H9 (cell line): ENCODE results near the gene SIN3A. TPM values are rescaled to one million over a fixed set of nuclear protein-coding genes. Genes with fewer than 3 reads are reported as not detected.

ENCODE experiments used
- DNase-seq: peaks from one replicate; pipeline ENCODE4 v3.0.0-alpha.2; 2017
- H2AFZ ChIP-seq: one replicate; pipeline ENCODE4 v1.6.1; 2013; ENCODE audit warnings: mild to moderate bottlenecking, low read length, control low read depth, moderate library complexity
- H2AK5ac ChIP-seq: 2 replicates; pipeline ENCODE4 v1.6.1; 2013; ENCODE audit warnings: low read length, control low read depth, mixed read lengths; ENCODE audit not compliant: insufficient read length
- H2BK120ac ChIP-seq: one replicate; pipeline ENCODE4 v1.6.1; 2013; ENCODE audit warnings: low read depth, mild to moderate bottlenecking, low read length, control low read depth, inconsistent platforms; ENCODE audit not compliant: poor library complexity, severe bottlenecking
- H2BK12ac ChIP-seq: 2 replicates; pipeline ENCODE4 v1.6.1; 2013; ENCODE audit warnings: low read length, control low read depth, mixed read lengths, low read depth; ENCODE audit not compliant: insufficient read length
- H2BK15ac ChIP-seq: 2 replicates; pipeline ENCODE4 v1.6.1; 2013; ENCODE audit warnings: low read depth, low read length, control low read depth
- H2BK20ac ChIP-seq: one replicate; pipeline ENCODE4 v1.6.1; 2013; ENCODE audit warnings: low read depth, mild to moderate bottlenecking, low read length, control low read depth, inconsistent platforms; ENCODE audit not compliant: poor library complexity, severe bottlenecking
- H2BK5ac ChIP-seq: 2 replicates; pipeline ENCODE4 v1.6.1; 2013; ENCODE audit warnings: low read length, control low read depth, mixed read lengths; ENCODE audit not compliant: insufficient read length
- H3K14ac ChIP-seq: 2 replicates; pipeline ENCODE4 v1.6.1; 2013; ENCODE audit warnings: low read length, control low read depth; ENCODE audit not compliant: insufficient read depth
- H3K18ac ChIP-seq: 2 replicates; pipeline ENCODE4 v1.6.1; 2013; ENCODE audit warnings: low read depth, mild to moderate bottlenecking, mixed read lengths, low read length, control low read depth; ENCODE audit not compliant: insufficient read length
- H3K23ac ChIP-seq: 2 replicates; pipeline ENCODE4 v1.6.1; 2013; ENCODE audit warnings: low read length, control low read depth, mixed read lengths, low read depth; ENCODE audit not compliant: insufficient read length
- H3K23me2 ChIP-seq: 2 replicates; pipeline ENCODE4 v1.6.1; 2013; ENCODE audit warnings: low read depth, mild to moderate bottlenecking, mixed read lengths, low read length, control low read depth; ENCODE audit not compliant: insufficient read length, poor library complexity, severe bottlenecking
- H3K27ac ChIP-seq: 2 replicates; pipeline ENCODE4 v1.5.1; 2013; ENCODE audit warnings: low read length, control low read depth, mixed read lengths, low read depth; ENCODE audit not compliant: insufficient read length
- H3K27me3 ChIP-seq: 2 replicates; pipeline ENCODE4 v1.6.1; 2013; ENCODE audit warnings: low read length, control low read depth, inconsistent platforms; ENCODE audit not compliant: insufficient read depth
- H3K4ac ChIP-seq: 2 replicates; pipeline ENCODE4 v1.6.1; 2013; ENCODE audit warnings: low read depth, mild to moderate bottlenecking, control low read depth, inconsistent platforms, low read length, moderate library complexity
- H3K4me1 ChIP-seq: 2 replicates; pipeline ENCODE4 v1.6.1; 2013; ENCODE audit warnings: low read length, control low read depth, inconsistent platforms; ENCODE audit not compliant: insufficient read depth
- H3K4me2 ChIP-seq: 2 replicates; pipeline ENCODE4 v1.6.1; 2013; ENCODE audit warnings: low read length, control low read depth, mixed read lengths; ENCODE audit not compliant: insufficient read length, insufficient read depth
- H3K56ac ChIP-seq: 2 replicates; pipeline ENCODE4 v1.6.1; 2013; ENCODE audit warnings: low read depth, mild to moderate bottlenecking, mixed read lengths, low read length, control low read depth; ENCODE audit not compliant: insufficient read length
- H3K79me1 ChIP-seq: 2 replicates; pipeline ENCODE4 v1.6.1; 2013; ENCODE audit warnings: low read depth, mild to moderate bottlenecking, moderate library complexity, low read length, control low read depth, inconsistent platforms; ENCODE audit not compliant: insufficient read depth, poor library complexity, severe bottlenecking
- H3K79me2 ChIP-seq: 2 replicates; pipeline ENCODE4 v1.6.1; 2013; ENCODE audit warnings: low read length, control low read depth, inconsistent platforms; ENCODE audit not compliant: insufficient read depth
- H3K9ac ChIP-seq: 2 replicates; pipeline ENCODE4 v1.6.1; 2013; ENCODE audit warnings: low read length, control low read depth, mixed read lengths; ENCODE audit not compliant: insufficient read length; ENCODE audit errors: extremely low read depth
- H3K9me3 ChIP-seq: one replicate; pipeline ENCODE4 v1.6.1; 2013; ENCODE audit warnings: low read depth, low read length, inconsistent platforms; ENCODE audit not compliant: control insufficient read depth
- H3T11ph ChIP-seq: one replicate; pipeline ENCODE4 v1.6.1; 2013; ENCODE audit warnings: mild to moderate bottlenecking, low read length, control low read depth, inconsistent platforms
- H4K20me1 ChIP-seq: one replicate; pipeline ENCODE4 v1.6.1; 2013; ENCODE audit not compliant: control insufficient read depth, insufficient read length, insufficient read depth
- H4K5ac ChIP-seq: 2 replicates; pipeline ENCODE4 v1.6.1; 2013; ENCODE audit warnings: low read depth, mild to moderate bottlenecking, mixed read lengths, low read length, control low read depth; ENCODE audit not compliant: insufficient read length
- H4K8ac ChIP-seq: replicated peaks from 2 replicates; pipeline ENCODE4 v1.6.1; 2013; ENCODE audit warnings: low read length, control low read depth, mixed read lengths, low read depth; ENCODE audit not compliant: insufficient read length
- H4K91ac ChIP-seq: 2 replicates; pipeline ENCODE4 v1.6.1; 2013; ENCODE audit warnings: low read depth, mild to moderate bottlenecking, moderate library complexity, mixed read lengths, low read length, control low read depth; ENCODE audit not compliant: insufficient read length
- H3K27ac Mint-ChIP-seq, 3 experiments: 2 replicates in 2 of 3; 3 replicates in 1 of 3; pipeline ENCODE4 v1.8.0; 2020 to 2021; ENCODE audit warnings: mixed read lengths in 3 of 3, mild to moderate bottlenecking in 1 of 3, moderate library complexity in 1 of 3
- H3K27me3 Mint-ChIP-seq: 2 replicates; pipeline ENCODE4 v1.8.0; 2021; ENCODE audit warnings: low read depth, mild to moderate bottlenecking, moderate library complexity, mixed read lengths
- H3K36me3 Mint-ChIP-seq, 3 experiments: 2 replicates in 2 of 3; 3 replicates in 1 of 3; pipeline ENCODE4 v1.8.0; 2020 to 2021; ENCODE audit warnings: low read depth in 3 of 3, mixed read lengths in 3 of 3; ENCODE audit not compliant: insufficient read depth in 1 of 3
- H3K4me1 Mint-ChIP-seq, 2 experiments: 2 replicates each; pipeline ENCODE4 v1.8.0; 2020; ENCODE audit warnings: mixed read lengths in 2 of 2
- H3K4me3 Mint-ChIP-seq, 2 experiments: 2 replicates in 1 of 2; 3 replicates in 1 of 2; pipeline ENCODE4 v1.8.0; 2020 to 2021; ENCODE audit warnings: mild to moderate bottlenecking in 2 of 2, mixed read lengths in 2 of 2, moderate library complexity in 1 of 2
- H3K9me3 Mint-ChIP-seq, 2 experiments: 2 replicates in 1 of 2; 3 replicates in 1 of 2; pipeline ENCODE4 v1.8.0; 2020; ENCODE audit warnings: mild to moderate bottlenecking in 2 of 2, mixed read lengths in 2 of 2, moderate library complexity in 1 of 2
- WGBS: extraction: QIAGEN DNeasy Blood & Tissue Kit; methylation state at CpG from one replicate; pipeline ENCODE4 v1.1.7; 2013; ENCODE audit warnings: missing lambda C conversion rate, low lambda C conversion rate, mixed read lengths; ENCODE audit not compliant: insufficient read length; ENCODE audit errors: extremely low coverage; 5-methylcytosine and 5-hydroxymethylcytosine counted together
- total RNA-seq: library from RNA; stranded (reverse); gene quantifications from 2 replicates; pipeline ENCODE4 v1.2.1, GENCODE V29; 2021
- TF ChIP-seq, protein P1 (sequence below): fragments of 200-600 bp; sonication (generic); conservative IDR thresholded peaks from 3 replicates; pipeline ENCODE4 v1.8.0; 2021; ENCODE audit warnings: antibody characterized with exemption, mild to moderate bottlenecking

The SIN3A gene
- total RNA-seq, 1 experiment from 2014 or later: 102 TPM

DNA sequence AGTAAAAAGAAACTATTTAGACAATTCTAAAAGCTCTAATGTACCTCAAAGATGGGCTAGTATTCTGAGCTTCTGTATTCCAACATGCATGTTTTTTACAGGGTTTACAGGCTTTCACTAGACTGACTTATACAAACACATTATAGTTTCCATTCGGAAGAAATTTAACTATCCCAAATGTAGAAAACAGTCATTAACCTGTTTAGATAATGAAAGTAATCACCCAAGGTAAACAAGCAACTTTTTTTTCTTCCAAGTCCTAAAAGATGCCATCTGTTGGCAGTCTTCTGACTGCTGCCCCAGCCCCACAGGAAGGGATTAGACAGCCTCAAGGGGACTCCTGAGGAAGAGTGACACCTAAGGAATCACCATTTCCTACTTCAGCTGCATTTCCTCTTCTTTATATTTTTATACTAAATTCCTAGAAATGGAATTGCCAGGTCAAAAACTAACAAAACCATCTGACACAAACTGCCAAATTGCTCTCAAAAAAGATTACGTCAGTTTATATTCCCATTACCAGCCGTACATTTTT, 25.5 kb downstream of the SIN3A start:
- WGBS: no CpG with 5 or more reads among the region's 3 CpGs
- Mint-ChIP-seq H3K27ac (peak overlapping the region in 1 of 3 experiments; percentile 18; a peak in 1 of 7 replicates), H3K4me1 (no peaks in the 10 kb centered on the region), H3K36me3 (peaks cover 28 to 72% (median 61%) of the 10 kb centered on the region in 3 experiments; a peak in 6 of 7 replicates), H3K4me3 (no peak overlapping the region), H3K27me3 (no peaks in the 10 kb centered on the region), H3K9me3 (no peaks in the 10 kb centered on the region)
- H2BK120ac ChIP-seq: no peak overlapping the region
- no peak overlapping the region for H4K8ac ChIP-seq
- DNase-seq: no peak
- H3K4me1 ChIP-seq: no peaks in the 10 kb centered on the region
- no peak overlapping the region for H2AK5ac ChIP-seq
- H3K23ac ChIP-seq: no peak overlapping the region
- H2BK20ac ChIP-seq: no peak overlapping the region
- H3K9ac ChIP-seq: no peak overlapping the region
- H2BK12ac ChIP-seq: no peak overlapping the region
- no peak overlapping the region for H2BK15ac ChIP-seq
- H4K20me1 ChIP-seq: no peaks in the 10 kb centered on the region
- no peak overlapping the region for H4K5ac ChIP-seq
- no peaks in the 10 kb centered on the region for H3K23me2 ChIP-seq
- H2AFZ ChIP-seq: no peak overlapping the region
- H3K18ac ChIP-seq: no peak overlapping the region
- no peaks in the 10 kb centered on the region for H3K27me3 ChIP-seq
- H3T11ph ChIP-seq: no peak overlapping the region
- no peak overlapping the region for H4K91ac ChIP-seq
- H2BK5ac ChIP-seq: no peak overlapping the region
- H3K79me1 ChIP-seq: peaks cover 7% of the 10 kb centered on the region
- H3K56ac ChIP-seq: no peak overlapping the region
- no peak overlapping the region for H3K27ac ChIP-seq
- no peak overlapping the region for H3K14ac ChIP-seq
- no peaks in the 10 kb centered on the region for H3K79me2 ChIP-seq
- H3K9me3 ChIP-seq: no peaks in the 10 kb centered on the region
- H3K4me2 ChIP-seq: no peak overlapping the region
- no peak overlapping the region for H3K4ac ChIP-seq
- TF ChIP-seq, protein P1, sequence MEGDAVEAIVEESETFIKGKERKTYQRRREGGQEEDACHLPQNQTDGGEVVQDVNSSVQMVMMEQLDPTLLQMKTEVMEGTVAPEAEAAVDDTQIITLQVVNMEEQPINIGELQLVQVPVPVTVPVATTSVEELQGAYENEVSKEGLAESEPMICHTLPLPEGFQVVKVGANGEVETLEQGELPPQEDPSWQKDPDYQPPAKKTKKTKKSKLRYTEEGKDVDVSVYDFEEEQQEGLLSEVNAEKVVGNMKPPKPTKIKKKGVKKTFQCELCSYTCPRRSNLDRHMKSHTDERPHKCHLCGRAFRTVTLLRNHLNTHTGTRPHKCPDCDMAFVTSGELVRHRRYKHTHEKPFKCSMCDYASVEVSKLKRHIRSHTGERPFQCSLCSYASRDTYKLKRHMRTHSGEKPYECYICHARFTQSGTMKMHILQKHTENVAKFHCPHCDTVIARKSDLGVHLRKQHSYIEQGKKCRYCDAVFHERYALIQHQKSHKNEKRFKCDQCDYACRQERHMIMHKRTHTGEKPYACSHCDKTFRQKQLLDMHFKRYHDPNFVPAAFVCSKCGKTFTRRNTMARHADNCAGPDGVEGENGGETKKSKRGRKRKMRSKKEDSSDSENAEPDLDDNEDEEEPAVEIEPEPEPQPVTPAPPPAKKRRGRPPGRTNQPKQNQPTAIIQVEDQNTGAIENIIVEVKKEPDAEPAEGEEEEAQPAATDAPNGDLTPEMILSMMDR: no peak
